GM12891 (cell line): ENCODE data around the gene DYNLL1.

Experiments used
- POLR2A ChIP-seq: IDR thresholded peaks from 2 replicates; pipeline ENCODE4 v1.6.1; 2011; ENCODE audit warnings: low read depth, low read length, control low read depth
- POLR2AphosphoS5 ChIP-seq: IDR thresholded peaks from 2 replicates; pipeline ENCODE4 v1.6.1; 2011; ENCODE audit warnings: low read depth, low read length, control low read depth

GRCh38 chr12:120495186-120495730 lies 655 bp upstream of the DYNLL1 start:
- TF ChIP-seq POLR2AphosphoS5 = no peak
- no peak for TF ChIP-seq POLR2A
